Right ventricle myocardium superior (tissue), 1 donor: ENCODE results near the gene IFIT1B. TPM values are rescaled to one million over a fixed set of nuclear protein-coding genes. Genes with fewer than 3 reads are reported as not detected.
A peak's percentile ranks its signal among the peaks of the same experiment; 100 is the strongest.
"Not testable (repeated sequence)": the region's sequence is repeated elsewhere in the genome, so short reads cannot be mapped to it uniquely, and the experiment has no call there.

Experiments used
- ATAC-seq: fragments of 200-7000 bp; cut with Tn5 transposase; one replicate; pipeline ENCODE4 v1.9.1; 2020; ENCODE audit warnings: mild to moderate bottlenecking; ENCODE audit not compliant: poor library complexity
- DNase-seq: peaks from one replicate; pipeline ENCODE4 v3.0.0-alpha.2; 2020
- intact Hi-C: fragments of 100-400 bp; cut with DNase I; formaldehyde crosslinking; loops from one replicate; pipeline ENCODE4 v1.11.2; 2022
- total RNA-seq: library from RNA; stranded (reverse); fragmentation: NEBNext Ultra II Directional; extraction: Animal tissue kit (Norgen Biotek cat#: 25700); gene quantifications from one replicate; pipeline ENCODE4 v1.2.1, GENCODE V29; 2021
- donor health status: DM: no; HTN: yes; CAD: no; lungs with severe emphysema.

Gene IFIT1B
- total RNA-seq, 1 donor from 2014 or later = not detected

- DNase-seq = no peak
- intact Hi-C loops = no loop called here
- no peak for ATAC-seq
Measured at GRCh38 chr10:89404104-89405047, 26.5 kb downstream of the IFIT1B start.

- intact Hi-C loops, ATAC-seq, DNase-seq: not testable (repeated sequence)
Measured at GRCh38 chr10:89406178-89406577, 28.3 kb downstream of the IFIT1B start.

GRCh38 chr10:89407792-89408191, 29.9 kb downstream of the IFIT1B start:
- DNase-seq, ATAC-seq, intact Hi-C loops: not testable (repeated sequence)

GRCh38 chr10:89409282-89409681, 31.4 kb downstream of the IFIT1B start:
- ATAC-seq, intact Hi-C loops, DNase-seq: not testable (repeated sequence)

- DNase-seq, ATAC-seq, intact Hi-C loops: not testable (repeated sequence)
Measured at GRCh38 chr10:89410551-89410950, 32.7 kb downstream of the IFIT1B start.

- ATAC-seq, DNase-seq, intact Hi-C loops: not testable (repeated sequence)
Measured at GRCh38 chr10:89411135-89411534, 33.3 kb downstream of the IFIT1B start.

GRCh38 chr10:89412276-89412675, 34.4 kb downstream of the IFIT1B start:
- intact Hi-C loops, DNase-seq: not testable (repeated sequence)

GRCh38 chr10:89413398-89413912, 35.6 kb downstream of the IFIT1B start:
- intact Hi-C loops = no loop called here
- ATAC-seq (no peak), DNase-seq (no peak)

More at GRCh38 chr10:89412276-89412675, 34.4 kb downstream of the IFIT1B start:
- ATAC-seq = not testable (repeated sequence)

- ATAC-seq (peak; percentile 96), DNase-seq (peak; percentile 89)
- intact Hi-C loops = no loop called here
Measured at GRCh38 chr10:89414146-89414878, 36.5 kb downstream of the IFIT1B start, which contains the start of gene IFIT5. Gene IFIT5 (plus strand): TSS chr10:89414568. CDS start chr10:89414799, 231 bp downstream.

- DNase-seq = peak; percentile 67
- peak; percentile 81 for ATAC-seq
- intact Hi-C loops = no loop called here
Measured at GRCh38 chr10:89414879-89415821, 37.3 kb downstream of the IFIT1B start.

- intact Hi-C loops = no loop called here
- ATAC-seq (no peak), DNase-seq (no peak)
Measured at GRCh38 chr10:89416465-89416864, 38.6 kb downstream of the IFIT1B start.

- DNase-seq (no peak), ATAC-seq (no peak)
- intact Hi-C loops = no loop called here
Measured at GRCh38 chr10:89419548-89419947, 41.7 kb downstream of the IFIT1B start.

GRCh38 chr10:89421018-89421476, 43.2 kb downstream of the IFIT1B start:
- intact Hi-C loops = loop anchor here (10.0 kb wide), 1 partner anchor 284 kb away; the partner anchor contains the start of gene KIF20B
- ATAC-seq (no peak), DNase-seq (no peak)

- DNase-seq (no peak), ATAC-seq (no peak)
- intact Hi-C loops = loop anchor here (10.0 kb wide), 1 partner anchor 280 kb away; the partner anchor contains the start of gene KIF20B
Measured at GRCh38 chr10:89425000-89425399, 47.1 kb downstream of the IFIT1B start.

GRCh38 chr10:89426230-89426868, 48.5 kb downstream of the IFIT1B start:
- intact Hi-C loops = loop anchor here (2.0 to 10.0 kb wide), 2 partner anchors 138 to 278 kb away; partner anchors contain the start of gene KIF20B
- ATAC-seq (peak; percentile 77), DNase-seq (no peak)

GRCh38 chr10:89427629-89428028, 49.8 kb downstream of the IFIT1B start:
- DNase-seq (no peak), ATAC-seq (no peak)
- intact Hi-C loops = loop anchor here (2.0 to 10.0 kb wide), 2 partner anchors 137 to 277 kb away; partner anchors contain the start of gene KIF20B

GRCh38 chr10:89428877-89429276, 51.0 kb downstream of the IFIT1B start:
- ATAC-seq = peak; percentile 76
- DNase-seq = no peak
- intact Hi-C loops = loop anchor here (10.0 kb wide), 1 partner anchor 276 kb away; the partner anchor contains the start of gene KIF20B
